Activated naive CD4-positive, alpha-beta T cell treated with anti-CD3 and anti-CD28 coated beads, Interleukin-2, amount 50 U/mL, for 16 hours (primary cell): ENCODE measurements around the gene CELSR2.

Experiments
- DNase-seq: peaks from one replicate; pipeline ENCODE4 v3.0.0-alpha.2; 2020

Gene CELSR2

DNA sequence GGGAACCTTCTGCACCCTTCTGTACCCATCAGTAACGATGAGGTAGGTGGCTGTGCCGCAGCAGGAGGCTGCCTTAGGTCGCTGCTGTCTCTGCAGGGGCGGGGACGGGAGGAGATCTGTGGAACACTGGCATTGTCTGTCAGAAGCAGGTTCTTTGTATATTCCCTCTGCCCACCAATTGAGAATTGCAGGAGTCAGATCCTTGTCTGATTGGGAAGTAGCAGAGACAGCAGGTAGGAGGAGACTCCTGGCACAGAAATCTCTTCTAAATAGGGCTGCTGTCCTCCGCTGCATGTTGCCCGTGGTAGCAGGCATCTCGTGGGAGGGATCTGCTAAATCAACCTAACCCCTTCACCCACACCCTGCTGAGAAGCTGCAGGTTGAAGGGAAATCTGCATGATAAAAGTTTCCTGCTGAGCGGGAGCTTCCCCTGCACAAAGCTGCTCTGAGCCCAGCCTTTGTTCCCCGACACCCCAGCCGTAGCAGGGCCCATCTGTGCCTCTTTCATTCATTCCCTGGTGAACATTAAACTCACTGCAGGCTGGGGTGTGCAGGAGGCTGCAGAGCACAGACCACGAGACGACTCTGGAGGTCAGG lies 19.7 kb upstream of the CELSR2 start:
- no peak for DNase-seq

DNA sequence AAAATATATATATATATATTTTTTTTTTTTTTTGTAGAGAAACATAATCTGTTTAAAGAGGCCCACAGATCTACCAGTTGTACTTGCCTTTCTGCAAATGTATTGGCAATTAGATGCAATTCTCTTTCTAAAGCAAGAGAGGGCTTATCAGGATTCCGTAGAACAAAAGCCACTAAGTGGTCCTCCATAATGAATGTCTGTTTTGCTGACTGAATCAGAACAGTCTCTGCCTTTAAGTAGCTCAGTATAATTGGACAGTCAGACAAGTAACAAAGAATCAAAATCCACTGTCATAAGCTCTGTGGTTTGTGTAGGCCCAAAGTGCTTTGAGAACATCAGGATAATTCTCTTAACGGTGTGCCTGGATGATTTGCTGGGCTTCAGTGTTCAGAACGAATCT lies 18.3 kb upstream of the CELSR2 start:
- no peak for DNase-seq

DNA sequence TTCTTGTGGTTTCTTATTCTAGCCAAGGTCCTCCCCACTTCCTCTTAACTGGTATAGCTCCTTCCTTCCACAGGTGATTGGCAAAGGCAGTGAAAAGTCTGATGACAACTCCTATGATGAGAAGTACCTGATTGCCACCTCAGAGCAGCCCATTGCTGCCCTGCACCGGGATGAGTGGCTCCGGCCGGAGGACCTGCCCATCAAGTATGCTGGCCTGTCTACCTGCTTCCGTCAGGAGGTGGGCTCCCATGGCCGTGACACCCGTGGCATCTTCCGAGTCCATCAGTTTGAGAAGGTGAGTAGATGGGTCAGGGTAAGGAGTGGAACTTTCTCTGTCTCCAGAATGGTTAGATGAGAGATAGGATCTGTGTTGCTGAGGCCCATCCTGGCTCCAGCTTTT lies 14.2 kb upstream of the CELSR2 start:
- DNase-seq = no peak

DNA sequence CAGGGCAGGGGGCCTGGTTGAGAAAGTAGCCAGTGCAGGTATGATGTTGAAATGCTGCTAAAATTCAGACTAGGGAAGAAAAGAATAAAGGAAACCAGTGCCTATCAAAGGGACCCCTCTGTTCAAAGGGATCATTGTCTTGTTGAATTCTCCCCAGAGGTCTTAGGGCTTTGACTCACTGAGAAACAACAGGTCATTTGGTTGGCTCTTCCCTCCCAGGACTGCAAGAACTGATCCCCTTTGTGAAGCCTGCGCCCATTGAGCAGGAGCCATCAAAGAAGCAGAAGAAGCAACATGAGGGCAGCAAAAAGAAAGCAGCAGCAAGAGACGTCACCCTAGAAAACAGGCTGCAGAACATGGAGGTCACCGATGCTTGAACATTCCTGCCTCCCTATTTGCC lies 11.8 kb upstream of the CELSR2 start:
- no peak for DNase-seq

DNA sequence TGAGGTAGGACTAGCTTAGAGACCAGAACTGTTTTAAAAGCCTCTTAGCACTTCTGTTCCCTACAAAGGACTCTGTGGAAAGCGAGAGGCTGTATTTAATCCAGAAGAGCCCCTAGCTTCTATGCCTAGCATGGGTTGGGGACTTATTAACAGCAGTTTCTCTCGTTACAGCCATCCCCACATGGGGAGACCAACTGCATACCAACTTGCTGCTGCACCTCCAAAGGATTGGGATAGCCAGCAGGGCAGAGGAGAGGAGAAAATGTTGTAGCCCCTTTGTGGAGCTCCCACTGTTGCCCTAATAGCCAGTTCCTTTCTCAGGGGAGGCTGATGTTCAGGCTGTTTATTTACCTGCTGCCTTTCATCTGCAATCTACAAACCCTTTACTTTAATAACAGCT lies 11.0 kb upstream of the CELSR2 start:
- no peak for DNase-seq

DNA sequence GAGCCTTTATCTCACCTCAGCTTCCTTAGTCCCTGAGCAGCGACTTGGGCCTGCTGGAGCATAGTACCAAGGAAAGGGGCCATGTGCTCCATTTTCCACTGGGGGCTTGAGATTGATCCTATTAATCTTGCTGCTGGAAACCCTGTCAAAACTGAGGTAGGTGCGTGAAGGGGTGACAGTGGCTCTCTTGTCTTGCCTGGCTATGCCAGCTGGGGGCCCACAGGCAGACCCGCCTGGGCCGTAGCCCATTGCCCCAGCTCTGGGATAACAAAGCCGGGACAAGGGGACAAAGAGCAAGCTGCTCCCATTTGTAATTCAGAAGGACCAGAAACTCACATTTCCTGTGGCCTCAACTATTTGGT lies 10.3 kb upstream of the CELSR2 start:
- DNase-seq = no peak

DNA sequence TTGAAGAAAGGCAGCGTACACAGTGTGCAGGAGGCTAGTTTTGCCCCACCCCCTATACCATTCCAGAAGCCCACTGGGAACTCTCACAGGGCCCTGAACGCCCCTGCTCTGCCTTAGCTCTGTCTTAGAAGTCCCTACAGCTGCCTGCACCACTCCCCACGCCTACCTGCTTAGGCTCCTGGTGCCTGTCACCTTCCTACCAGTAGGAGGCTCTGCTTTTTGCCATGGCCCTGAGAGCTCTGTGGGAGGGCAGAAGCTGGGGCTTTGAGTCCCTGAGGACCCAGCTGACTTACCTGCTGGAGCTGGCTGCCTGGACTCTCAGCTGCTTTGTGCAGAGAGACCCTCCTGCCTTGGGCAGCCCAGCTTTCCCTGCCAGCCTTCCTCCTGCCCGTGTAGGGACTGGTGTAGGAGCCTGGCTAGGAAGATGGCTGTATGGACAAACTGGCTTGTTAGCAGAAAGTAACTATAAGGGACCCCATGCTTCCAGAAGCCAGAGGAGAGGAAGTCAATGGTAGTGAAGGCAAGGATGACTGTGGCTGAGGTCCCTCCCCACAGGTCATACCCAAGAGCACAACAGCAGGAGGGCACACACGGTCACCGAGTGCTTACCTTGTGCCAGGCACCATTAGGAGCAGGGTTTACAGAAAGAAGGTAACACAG lies 9.8 kb upstream of the CELSR2 start:
- DNase-seq = no peak

DNA sequence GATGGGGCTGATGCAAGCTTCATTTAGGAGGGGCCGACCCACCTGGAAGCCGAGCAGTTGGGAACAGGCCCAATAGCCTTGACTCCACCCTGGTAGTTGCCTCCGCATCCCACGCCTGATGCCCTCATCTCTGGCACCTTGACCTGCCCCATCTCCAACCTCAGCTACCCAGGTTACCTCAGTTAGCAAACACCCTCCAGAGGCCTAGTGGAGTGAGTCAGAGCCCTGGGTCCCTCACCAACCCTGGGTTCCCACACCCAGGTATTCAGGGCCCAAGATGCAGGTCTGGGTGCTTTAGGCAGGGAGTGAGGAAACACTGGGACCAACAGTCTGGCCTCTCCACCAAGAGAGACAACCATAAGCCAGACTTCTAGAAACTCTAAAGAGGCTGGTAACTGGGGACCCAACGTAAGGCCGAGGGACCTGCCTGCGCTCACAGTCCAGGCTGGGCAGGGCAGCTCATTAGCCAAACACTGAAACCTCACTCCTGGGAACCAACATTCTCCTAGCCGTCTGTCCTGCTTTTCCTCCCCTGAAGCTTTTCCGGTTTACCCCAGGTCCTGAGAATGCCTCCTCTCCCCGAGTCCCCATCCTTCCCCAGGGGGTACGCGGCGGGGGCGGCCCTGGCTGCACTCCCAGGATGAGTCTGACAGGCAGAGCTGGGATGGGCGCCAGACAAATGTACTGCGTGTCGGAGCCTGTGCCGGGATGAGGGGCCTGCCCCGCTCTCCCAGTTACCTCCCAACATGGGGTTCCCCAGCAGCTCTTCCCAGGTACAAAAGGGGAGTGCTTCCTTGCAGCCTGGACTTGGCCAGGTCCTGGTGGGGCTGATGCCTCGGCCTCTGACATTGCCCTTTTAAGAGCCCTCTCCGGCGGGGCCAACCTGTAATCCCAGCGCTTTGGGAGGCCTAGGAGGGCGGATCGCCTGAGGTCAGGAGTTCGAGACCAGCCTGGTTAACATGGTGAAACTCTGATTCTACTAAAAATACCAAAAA lies 8.9 kb upstream of the CELSR2 start:
- no peak for DNase-seq

DNA sequence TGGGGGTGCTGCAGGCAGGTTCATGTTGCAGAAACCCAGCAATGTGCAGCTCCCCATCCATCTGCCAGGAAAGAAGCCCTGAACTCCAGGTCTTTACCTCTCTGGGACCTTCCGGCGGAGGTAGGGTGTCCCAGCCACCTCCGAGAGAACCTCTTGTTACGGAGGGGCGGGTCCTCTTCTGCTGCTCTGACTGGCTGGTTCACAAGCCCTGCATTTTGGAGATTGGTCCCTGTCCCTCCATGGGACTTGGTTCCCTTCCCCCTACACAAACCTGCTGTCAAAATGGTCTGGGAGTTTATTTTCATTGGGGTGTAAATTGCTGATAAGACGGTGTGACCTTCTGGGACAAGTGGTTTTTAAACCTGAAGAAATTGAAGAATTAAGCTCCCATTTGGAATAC lies 8.0 kb upstream of the CELSR2 start:
- no peak for DNase-seq

DNA sequence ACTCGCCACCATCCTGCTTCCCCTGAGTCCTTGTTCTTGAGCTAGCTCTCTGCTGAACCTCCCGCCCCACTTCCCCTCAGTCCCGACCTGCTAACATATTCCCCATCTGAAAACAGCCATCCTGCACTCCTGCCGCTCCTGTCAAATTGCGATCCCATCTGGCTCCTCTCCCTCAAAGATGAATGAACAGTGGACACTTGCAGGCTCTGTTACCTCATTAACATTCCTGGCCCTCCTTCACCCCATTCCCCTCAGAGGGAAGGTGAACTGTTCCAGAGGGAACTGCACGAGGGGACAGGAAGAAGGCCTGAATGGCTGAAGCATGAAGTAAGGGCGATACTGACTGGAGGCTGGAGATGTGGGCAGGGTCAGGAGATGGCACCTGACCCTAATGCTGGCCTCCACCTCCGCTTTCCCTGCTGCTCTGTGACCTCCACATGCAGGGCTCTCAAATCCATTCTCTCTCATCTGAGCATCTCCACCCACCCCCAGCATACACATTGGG lies 7.4 kb upstream of the CELSR2 start:
- DNase-seq = no peak

DNA sequence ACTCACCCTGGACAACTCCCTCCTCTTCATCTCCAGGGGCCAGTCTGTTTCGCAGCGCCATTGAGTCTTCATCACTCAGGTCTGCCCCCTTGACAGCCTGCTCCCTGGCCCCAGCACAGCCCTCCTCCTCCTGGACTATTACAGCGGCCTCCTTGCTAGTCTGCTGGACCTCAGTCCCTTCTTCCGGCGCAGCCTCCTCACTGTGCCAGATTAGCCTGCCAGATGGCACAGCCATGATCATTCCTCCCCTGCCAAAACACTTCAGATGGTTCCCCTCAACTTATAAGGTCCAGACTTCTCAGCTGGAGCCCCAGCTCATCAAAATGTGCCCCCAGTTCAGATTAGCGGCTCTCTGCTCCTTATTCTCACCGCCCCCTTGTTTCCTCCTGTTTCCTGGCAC lies 7.0 kb upstream of the CELSR2 start:
- DNase-seq = no peak

DNA sequence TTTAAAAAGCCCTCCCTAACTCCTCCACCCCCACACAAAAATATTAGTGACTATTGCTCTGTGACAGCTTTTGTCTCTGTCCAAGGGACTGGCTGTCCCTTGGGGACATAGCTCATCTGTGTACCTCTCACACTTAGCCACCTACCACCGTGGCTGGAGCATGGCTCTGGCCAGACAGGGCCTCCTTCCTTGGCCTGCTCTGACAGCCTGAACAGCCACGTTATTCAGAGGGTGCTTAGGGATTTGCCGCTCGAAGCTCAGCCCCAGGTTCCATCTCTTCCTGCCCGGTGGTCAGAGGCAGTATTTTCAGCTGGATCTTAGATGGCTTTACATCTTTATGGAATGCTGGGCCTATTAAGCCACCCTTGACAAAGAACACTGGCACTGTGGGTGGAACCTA lies 6.1 kb upstream of the CELSR2 start:
- no peak for DNase-seq

DNA sequence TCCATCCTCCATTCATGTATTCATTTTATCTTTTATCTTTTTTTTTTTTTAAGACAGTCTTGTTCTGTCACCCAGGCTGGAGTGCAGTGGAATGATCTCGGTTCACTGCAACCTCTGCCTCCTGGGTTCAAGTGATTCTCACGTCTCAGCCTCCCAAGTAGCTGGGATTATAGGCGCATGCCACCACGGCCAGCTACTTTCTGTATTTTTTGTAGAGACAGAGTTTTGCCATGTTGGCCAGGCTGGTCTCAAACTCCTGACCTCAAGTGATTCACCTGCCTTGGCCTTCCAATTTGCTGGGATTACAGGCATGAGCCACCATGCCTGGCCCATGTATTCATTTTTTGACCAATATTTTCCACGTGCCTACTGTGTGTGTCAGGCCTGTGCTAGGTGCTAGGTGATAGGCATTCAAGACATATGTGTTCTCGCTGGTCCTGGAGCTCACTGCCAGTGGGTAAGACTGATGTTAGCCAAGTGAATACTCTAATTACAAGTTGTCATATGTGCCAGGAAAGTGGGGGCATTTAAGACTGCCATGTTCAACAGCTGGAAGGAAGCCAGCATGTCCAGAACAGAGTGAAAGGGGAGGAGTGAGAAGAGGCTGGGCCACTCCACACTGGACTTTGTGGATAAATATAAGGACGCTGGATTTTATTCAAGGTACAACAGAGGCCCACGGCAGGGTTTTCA lies 5.3 kb upstream of the CELSR2 start:
- DNase-seq = no peak

DNA sequence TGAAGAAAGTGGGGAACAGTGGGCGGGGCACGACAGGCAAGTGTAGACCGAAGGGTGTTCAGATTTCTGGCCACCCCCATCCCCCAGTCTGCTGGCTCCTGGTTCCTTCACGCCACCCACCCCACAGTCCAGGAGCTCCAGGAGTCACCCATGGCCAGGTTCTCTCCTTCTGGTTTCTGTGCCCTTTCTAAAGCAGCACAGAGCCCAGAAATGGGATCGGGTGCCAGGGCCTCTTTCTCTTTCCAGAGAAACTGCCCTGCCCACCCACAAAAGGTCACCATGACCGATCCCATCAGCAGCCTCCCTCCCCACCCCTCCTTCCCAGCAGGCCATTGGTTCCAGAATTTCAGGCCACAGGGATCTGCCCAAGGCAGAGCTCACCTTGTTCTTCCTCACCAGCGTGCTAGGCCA lies 3.2 kb upstream of the CELSR2 start:
- no peak for DNase-seq

DNA sequence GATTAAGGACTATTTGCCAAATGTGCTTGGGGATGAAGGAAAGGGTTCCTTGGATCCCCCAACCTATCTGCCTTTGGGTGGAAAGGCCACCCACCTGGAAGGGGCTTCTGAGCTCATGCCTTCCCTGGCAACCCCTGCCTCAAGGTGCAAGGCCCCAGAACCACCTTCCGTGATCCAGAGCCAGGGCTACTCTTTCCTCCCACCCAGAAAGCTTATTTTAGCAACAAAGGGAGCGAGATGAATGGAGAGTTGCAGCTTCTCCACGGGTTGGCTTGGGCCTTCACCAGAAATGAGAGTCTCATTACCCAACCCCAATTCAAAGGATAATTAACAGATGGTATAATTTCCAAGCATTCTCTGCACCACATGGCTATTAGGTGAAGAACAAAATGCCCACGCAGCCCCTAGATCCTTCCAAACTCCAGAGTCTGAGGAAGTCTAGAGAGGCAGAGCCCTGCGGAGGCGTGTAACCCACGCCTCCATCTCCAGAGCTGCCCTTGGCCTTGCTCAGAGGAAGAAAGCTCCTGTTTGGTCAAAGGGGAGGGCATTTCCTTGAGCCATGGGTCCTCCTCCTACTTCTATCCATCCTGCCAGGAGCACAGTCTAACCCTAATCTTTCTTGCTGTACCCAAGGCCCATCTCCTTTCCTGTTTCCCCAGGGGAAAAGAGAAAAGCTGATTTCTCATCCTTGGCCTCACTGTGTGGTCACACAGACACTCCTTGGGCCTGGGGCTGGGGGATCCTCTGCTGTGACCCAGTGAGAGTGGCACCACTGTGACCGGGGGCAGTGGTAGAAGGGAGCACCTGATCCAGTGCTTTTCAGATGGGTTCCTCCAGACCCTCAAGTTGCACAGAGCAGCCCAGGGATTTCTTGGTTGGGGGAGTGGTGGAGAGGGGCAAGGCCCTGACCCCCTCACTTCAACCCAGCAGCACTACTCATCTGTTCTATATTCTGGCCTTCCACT lies 1.7 kb upstream of the CELSR2 start:
- no peak for DNase-seq

DNA sequence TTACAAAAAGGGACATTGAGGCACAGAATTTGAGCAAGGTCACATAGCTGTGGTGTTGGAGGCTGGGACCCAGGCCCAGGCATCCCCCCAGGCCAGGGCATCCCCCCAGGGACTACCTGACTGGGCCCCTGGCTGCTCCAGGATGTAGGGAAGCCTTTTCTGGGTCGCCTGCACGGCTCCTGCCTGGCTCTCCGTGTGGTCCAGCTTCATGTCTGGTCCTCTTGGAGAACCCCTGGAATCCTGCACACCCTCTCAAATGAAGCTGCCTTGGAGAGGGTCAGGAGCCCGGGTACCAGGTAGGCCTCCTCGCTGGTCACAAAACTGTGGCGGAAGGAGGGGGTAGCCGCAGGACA lies 919 bp upstream of the CELSR2 start:
- no peak for DNase-seq

DNA sequence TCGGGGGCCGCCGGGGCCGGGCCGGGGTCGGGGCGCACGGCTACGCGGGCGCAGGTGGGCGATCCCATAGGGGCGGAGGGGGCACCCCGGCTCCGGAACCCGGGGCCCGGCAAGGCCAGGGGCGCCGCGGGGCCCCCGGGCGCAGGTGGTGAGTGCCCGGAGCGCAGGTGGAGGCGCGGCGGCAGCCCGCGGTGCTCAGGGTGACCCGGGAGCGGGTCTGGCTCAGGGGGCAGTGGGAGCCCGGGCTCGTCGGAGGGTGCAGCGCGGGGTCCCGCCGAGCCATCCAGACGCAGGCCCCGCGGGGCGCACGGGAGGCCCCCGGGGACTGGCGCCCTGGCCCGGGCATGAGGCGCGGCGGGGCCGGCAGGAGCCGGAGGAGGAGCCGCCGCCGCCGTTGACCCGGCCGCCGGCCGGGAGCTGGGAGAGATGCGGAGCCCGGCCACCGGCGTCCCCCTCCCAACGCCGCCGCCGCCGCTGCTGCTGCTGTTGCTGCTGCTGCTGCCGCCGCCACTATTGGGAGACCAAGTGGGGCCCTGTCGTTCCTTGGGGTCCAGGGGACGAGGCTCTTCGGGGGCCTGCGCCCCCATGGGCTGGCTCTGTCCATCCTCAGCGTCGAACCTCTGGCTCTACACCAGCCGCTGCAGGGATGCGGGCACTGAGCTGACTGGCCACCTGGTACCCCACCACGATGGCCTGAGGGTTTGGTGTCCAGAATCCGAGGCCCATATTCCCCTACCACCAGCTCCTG lies 489 bp downstream of the CELSR2 start:
- DNase-seq = no peak

DNA sequence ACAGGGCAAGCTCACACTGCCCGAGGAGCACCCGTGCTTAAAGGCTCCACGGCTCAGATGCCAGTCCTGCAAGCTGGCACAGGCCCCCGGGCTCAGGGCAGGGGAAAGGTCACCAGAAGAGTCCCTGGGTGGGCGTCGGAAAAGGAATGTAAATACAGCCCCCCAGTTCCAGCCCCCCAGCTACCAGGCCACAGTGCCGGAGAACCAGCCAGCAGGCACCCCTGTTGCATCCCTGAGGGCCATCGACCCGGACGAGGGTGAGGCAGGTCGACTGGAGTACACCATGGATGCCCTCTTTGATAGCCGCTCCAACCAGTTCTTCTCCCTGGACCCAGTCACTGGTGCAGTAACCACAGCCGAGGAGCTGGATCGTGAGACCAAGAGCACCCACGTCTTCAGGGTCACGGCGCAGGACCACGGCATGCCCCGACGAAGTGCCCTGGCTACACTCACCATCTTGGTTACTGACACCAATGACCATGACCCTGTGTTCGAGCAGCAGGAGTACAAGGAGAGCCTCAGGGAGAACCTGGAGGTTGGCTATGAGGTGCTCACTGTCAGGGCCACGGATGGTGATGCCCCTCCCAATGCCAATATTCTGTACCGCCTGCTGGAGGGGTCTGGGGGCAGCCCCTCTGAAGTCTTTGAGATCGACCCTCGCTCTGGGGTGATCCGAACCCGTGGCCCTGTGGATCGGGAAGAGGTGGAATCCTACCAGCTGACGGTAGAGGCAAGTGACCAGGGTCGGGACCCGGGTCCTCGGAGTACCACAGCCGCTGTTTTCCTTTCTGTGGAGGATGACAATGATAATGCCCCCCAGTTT lies 1.3 kb downstream of the CELSR2 start:
- DNase-seq = no peak

DNA sequence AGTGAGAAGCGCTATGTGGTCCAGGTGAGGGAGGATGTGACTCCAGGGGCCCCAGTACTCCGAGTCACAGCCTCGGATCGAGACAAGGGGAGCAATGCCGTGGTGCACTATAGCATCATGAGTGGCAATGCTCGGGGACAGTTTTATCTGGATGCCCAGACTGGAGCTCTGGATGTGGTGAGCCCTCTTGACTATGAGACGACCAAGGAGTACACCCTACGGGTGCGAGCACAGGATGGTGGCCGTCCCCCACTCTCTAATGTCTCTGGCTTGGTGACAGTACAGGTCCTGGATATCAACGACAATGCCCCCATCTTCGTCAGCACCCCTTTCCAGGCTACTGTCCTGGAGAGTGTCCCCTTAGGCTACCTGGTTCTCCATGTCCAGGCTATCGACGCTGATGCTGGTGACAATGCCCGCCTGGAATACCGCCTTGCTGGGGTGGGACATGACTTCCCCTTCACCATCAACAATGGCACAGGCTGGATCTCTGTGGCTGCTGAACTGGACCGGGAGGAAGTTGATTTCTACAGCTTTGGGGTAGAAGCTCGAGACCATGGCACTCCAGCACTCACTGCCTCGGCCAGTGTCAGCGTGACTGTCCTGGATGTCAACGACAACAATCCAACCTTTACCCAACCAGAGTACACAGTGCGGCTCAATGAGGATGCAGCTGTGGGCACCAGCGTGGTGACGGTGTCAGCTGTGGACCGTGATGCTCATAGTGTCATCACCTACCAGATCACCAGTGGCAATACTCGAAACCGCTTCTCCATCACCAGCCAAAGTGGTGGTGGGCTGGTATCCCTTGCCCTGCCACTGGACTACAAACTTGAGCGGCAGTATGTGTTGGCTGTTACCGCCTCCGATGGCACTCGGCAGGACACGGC lies 2.2 kb downstream of the CELSR2 start:
- no peak for DNase-seq
